Measurements from ENCODE around the gene DNAL1.

Gene DNAL1

DNA sequence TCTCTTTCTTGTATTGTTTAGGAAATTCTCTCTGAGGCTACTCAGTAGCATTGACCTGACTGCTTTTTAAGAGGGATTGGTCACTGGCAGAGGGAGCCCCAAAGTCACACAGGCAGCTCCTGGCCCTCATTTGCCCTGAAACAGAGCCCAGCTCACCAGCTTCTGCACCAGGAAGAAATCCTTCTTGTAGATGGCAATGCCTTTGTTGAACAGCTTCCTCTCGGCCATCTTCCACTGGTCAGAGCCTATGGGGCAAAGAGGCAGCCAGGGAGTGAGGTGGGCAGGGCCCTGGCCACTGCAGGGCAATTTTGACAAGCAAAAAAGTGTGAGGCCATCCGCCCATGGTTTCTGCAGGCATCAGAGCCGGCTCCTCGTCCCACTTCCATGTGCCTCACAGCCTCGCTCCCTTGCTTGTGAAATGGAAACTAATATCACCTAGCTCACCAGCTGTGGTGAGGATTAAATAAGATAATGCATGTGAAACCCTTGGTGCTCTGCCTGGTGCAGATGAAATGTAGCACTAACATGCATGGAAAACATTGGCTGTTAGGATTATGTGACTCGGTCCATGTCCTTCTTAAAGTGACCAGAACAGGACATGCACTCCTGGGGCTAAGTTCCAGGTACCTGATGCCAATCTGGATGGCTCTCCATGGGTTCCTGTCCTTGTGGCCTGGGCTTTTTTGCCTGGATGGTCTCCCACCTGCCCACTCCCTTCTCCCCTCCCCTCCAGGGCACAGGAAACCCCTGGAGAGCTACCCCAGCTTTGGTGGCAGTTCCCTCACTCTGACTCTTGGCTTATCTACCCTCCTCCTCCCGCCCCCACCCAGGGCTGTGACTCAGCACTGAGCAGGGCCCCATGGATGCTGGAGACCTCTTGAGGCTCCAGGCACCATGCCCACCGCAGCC, 80.6 kb downstream of the DNAL1 start:
- no peak overlapping the region for H3K4me3 ChIP-seq (ENCODE audit: control insufficient read depth, low read depth, low read length)
- no peak for DNase-seq (ENCODE audit: low read depth)
- TF ChIP-seq, protein P1, sequence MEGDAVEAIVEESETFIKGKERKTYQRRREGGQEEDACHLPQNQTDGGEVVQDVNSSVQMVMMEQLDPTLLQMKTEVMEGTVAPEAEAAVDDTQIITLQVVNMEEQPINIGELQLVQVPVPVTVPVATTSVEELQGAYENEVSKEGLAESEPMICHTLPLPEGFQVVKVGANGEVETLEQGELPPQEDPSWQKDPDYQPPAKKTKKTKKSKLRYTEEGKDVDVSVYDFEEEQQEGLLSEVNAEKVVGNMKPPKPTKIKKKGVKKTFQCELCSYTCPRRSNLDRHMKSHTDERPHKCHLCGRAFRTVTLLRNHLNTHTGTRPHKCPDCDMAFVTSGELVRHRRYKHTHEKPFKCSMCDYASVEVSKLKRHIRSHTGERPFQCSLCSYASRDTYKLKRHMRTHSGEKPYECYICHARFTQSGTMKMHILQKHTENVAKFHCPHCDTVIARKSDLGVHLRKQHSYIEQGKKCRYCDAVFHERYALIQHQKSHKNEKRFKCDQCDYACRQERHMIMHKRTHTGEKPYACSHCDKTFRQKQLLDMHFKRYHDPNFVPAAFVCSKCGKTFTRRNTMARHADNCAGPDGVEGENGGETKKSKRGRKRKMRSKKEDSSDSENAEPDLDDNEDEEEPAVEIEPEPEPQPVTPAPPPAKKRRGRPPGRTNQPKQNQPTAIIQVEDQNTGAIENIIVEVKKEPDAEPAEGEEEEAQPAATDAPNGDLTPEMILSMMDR (IDR thresholded peaks at IDR 0.05; ENCODE audit: control insufficient read depth, insufficient read depth, low read depth, low read length, missing control alignments), result no peak

DNA sequence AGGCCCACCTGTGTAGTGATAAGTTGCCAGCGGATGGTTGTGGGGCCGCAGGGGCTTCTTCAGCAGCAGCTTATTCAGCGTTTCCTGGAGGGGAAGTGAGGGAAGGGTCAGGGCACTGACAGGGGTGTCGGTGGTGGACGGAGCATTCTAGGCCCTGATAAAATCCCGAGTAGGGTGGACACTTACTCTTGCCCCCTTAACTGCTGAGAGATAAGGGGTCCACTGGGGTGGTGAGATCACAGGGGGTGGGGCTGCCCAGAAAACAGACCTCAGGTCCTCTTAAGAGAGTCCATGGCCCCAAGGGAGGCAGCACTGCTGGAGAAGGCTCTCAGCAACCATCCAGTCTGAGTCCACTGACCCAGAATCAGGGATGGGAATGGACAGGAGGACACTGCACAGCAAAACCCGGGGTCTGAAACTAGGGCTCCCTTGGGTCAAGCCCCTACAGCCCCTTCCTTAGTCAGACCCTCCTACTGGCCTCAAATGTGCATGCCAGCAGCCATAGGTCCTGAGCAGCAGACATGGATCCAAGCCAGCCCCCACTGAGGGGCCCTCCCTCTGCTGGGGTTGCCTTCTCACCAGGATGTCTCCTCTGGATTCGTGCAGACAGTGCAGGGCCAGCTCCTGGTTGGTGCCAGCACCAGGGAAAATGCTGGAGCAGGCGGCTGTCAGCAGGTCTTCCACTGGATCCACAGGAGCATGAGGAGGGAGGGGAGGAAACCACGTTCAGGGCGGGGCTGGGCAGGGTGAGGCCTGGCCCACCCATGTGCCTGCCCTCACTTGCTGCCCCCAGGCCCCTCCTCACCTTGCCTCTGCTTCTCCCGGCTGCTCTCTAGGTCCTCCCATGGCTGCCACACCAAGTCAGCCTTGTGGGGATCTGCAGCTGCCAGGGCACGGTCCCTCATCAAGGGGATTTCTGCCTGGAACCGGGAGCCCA, 81.5 kb downstream of the DNAL1 start:
- no peak overlapping the region for H3K4me3 ChIP-seq (ENCODE audit: control insufficient read depth, low read depth, low read length)
- no peak for DNase-seq (ENCODE audit: low read depth)
- TF ChIP-seq, protein P1 (IDR thresholded peaks at IDR 0.05; ENCODE audit: control insufficient read depth, insufficient read depth, low read depth, low read length, missing control alignments), result no peak

DNA sequence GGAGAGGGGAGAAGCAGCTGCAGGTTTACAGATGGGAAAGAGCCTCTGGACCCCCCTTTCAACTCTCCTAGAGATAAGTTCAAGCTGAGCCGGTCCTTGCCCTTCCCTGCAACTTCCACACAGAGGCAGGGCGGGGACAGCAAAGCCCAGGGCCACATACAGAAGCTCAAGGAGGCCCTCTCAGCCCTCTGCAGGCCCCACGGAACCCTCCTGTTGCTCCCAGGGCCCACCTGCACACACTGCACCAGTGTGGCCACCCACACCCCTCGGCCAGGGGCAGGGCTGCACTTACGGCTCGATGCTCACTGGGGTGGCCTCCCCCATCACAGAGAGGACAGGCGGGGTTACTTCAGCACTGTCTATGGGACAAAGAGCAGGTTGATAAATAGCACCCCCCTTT, 82.4 kb downstream of the DNAL1 start:
- TF ChIP-seq, protein P1 (IDR thresholded peaks at IDR 0.05; ENCODE audit: control insufficient read depth, insufficient read depth, low read depth, low read length, missing control alignments), result no peak
- H3K4me3 ChIP-seq (ENCODE audit: control insufficient read depth, low read depth, low read length), result no peak overlapping the region
- DNase-seq (ENCODE audit: low read depth), result no peak

DNA sequence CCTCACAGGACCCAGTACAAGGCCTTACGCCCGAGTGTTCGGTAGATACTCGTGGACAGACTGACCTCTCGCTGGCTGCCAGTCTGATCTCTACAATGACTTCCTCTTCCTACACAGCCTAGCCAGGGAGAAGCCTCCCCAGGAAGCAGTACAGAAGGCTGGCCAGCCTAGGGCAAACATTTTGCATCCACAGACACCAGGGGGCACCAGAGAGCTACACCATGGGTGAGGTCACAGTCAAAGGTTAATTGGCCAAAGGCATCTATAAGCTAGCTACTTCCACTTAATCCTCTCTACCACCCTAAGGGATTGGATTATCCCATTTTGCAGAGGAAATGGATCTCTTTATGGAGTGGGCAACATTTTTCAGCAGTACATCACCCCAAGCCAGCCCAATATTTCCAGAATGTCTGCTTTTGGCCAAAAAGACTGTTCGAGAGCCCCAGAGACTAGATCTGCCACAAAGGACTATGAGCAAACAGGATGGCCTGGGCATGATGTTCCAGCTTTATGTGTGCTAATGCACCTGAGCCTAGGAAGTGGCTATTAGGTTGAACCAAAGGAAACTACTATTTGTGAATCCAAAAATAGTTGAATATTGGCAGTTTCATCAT, 84.0 kb downstream of the DNAL1 start:
- TF ChIP-seq, protein P1 (IDR thresholded peaks at IDR 0.05; ENCODE audit: control insufficient read depth, insufficient read depth, low read depth, low read length, missing control alignments), result peak; percentile 92
- no peak for DNase-seq (ENCODE audit: low read depth)
- no peak overlapping the region for H3K4me3 ChIP-seq (ENCODE audit: control insufficient read depth, low read depth, low read length)

DNA sequence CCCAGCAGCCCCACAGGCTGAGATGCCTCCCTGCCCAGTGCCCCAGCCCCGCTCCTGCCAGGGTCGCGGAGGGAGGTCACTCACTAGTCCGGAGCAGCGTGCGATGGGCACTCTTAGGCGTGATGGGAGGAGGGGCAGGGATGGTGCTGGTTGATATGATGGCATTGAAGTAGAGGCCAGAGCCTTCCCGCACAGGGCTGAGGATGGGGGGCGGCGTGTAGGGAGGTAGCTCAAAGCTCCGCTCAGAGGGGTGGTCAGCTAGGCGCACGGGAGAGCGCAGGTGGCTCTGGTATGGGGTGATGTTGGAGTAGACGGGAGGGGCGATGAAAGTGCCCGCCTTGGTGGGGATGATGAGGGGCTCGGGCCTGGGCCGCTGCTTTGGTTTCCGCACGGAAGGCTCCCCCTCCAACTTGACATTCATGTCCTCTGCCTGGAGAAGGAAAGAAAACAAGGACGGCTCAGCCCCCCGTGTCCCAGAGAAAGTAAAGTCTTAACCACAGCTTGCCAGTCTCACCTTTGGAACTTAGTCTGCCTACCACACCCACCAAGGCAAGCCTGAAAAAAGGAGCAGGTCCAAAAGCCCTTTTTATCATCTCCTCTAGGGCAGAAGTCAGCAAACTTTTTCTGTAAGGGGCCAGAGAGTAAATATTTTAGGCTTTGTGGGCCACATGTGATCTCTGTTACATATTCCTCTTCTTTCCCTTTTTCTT, 84.9 kb downstream of the DNAL1 start:
- DNase-seq (ENCODE audit: low read depth), result no peak
- TF ChIP-seq, protein P1 (IDR thresholded peaks at IDR 0.05; ENCODE audit: control insufficient read depth, insufficient read depth, low read depth, low read length, missing control alignments), result no peak
- no peak overlapping the region for H3K4me3 ChIP-seq (ENCODE audit: control insufficient read depth, low read depth, low read length)

DNA sequence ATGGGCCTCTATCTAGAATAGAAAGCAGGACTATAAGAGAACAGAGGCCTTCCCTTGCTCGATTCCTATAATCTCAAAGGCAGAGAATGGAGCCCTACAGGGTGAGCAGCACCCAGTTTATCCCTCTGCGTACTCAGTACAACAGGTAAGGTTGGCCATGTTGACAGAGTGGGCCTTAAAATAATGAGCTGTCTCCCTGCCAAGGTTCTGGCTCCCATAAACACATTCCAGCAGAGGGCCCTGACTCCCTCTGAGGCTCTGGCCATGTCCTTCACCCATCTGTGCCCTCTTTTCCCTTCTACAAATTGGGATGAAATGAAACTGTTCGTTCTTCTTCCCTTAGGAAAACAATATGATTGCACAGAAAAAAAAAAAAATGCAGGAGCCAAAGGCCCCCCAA, 86.3 kb downstream of the DNAL1 start:
- no peak for DNase-seq (ENCODE audit: low read depth)
- H3K4me3 ChIP-seq (ENCODE audit: control insufficient read depth, low read depth, low read length), result no peak overlapping the region
- TF ChIP-seq, protein P1 (IDR thresholded peaks at IDR 0.05; ENCODE audit: control insufficient read depth, insufficient read depth, low read depth, low read length, missing control alignments), result no peak

Measured in AG09309 (cell line).